DOHH2 (cell line): ENCODE measurements around the gene RCOR1.
"Not testable (repeated sequence)": the region's sequence is repeated elsewhere in the genome, so short reads cannot be mapped to it uniquely, and the experiment has no call there.

Experiments used
- H3F3A ChIP-seq: fragments of 200-600 bp; sonication (generic), shearing (Covaris generic); 2 replicates; pipeline ENCODE4 v1.6.0; 2016; ENCODE audit warnings: antibody characterized with exemption, mild to moderate bottlenecking; ENCODE audit not compliant: control insufficient read depth, insufficient read depth
- H3K27ac ChIP-seq: fragments of 200-600 bp; sonication (generic); 2 replicates; pipeline ENCODE4 v1.5.1; 2014; ENCODE audit warnings: low read depth, mild to moderate bottlenecking, low read length, moderate library complexity
- H3K27me3 ChIP-seq: fragments of 200-600 bp; sonication (generic); 2 replicates; pipeline ENCODE4 v1.6.1; 2014; ENCODE audit warnings: mild to moderate bottlenecking, low read length, mixed read lengths; ENCODE audit not compliant: control insufficient read depth
- H3K36me3 ChIP-seq: fragments of 200-600 bp; sonication (generic); 2 replicates; pipeline ENCODE4 v1.6.1; 2014; ENCODE audit warnings: mild to moderate bottlenecking, low read length, moderate library complexity, mixed read lengths; ENCODE audit not compliant: control insufficient read depth
- H3K4me1 ChIP-seq: fragments of 200-600 bp; sonication (generic); 2 replicates; pipeline ENCODE4 v1.6.1; 2014; ENCODE audit warnings: mild to moderate bottlenecking, low read length, mixed read lengths; ENCODE audit not compliant: control insufficient read depth
- H3K4me2 ChIP-seq: fragments of 200-600 bp; sonication (generic); 2 replicates; pipeline ENCODE4 v1.6.0; 2014; ENCODE audit warnings: mild to moderate bottlenecking, low read length, moderate library complexity
- H3K4me3 ChIP-seq: fragments of 200-600 bp; sonication (generic); 2 replicates; pipeline ENCODE4 v1.5.1; 2014; ENCODE audit warnings: mild to moderate bottlenecking, low read length, mixed read lengths
- H3K79me2 ChIP-seq: fragments of 200-600 bp; sonication (generic); 2 replicates; pipeline ENCODE4 v1.6.1; 2014; ENCODE audit warnings: mild to moderate bottlenecking, low read length, mixed read lengths; ENCODE audit not compliant: control insufficient read depth
- H3K9me2 ChIP-seq: fragments of 200-600 bp; sonication (generic); replicated peaks from 2 replicates; pipeline ENCODE4 v1.6.1; 2014; ENCODE audit warnings: mild to moderate bottlenecking, low read length, mixed read lengths; ENCODE audit not compliant: control insufficient read depth
- H3K9me3 ChIP-seq: fragments of 200-600 bp; sonication (generic); 2 replicates; pipeline ENCODE4 v1.6.1; 2014; ENCODE audit warnings: antibody characterized with exemption, low read length, mixed read lengths; ENCODE audit not compliant: control insufficient read depth, insufficient read depth
- H4K20me1 ChIP-seq: fragments of 200-600 bp; sonication (generic); 2 replicates; pipeline ENCODE4 v1.6.0; 2014; ENCODE audit warnings: low read depth, mild to moderate bottlenecking, antibody characterized with exemption, low read length, moderate library complexity; ENCODE audit not compliant: control insufficient read depth, insufficient read depth
- CTCF ChIP-seq: fragments of 200-600 bp; sonication (generic); IDR thresholded peaks from one replicate; pipeline ENCODE4 v1.5.1; 2014; ENCODE audit warnings: antibody characterized with exemption, mild to moderate bottlenecking, low read depth, low read length; ENCODE audit not compliant: poor library complexity, severe bottlenecking
- EZH2phosphoT487 ChIP-seq: fragments of 200-600 bp; sonication (generic); IDR thresholded peaks from 2 replicates; pipeline ENCODE4 v1.6.1; 2017; ENCODE audit warnings: borderline replicate concordance, mild to moderate bottlenecking, antibody characterized with exemption, low read length, moderate library complexity, mixed read lengths

The RCOR1 gene

GRCh38 chr14:102760496-102761193 is 168.2 kb downstream of the RCOR1 start:
- TF ChIP-seq EZH2phosphoT487 (no peak), CTCF (no peak)
- Histone ChIP-seq H3K36me3 (no peaks in the 10 kb centered on the region), H3K27ac (no peak overlapping the region), H3K4me2 (no peak overlapping the region), H3K4me1 (peaks cover 13% of the 10 kb centered on the region), H3K79me2 (no peaks in the 10 kb centered on the region), H3K9me3 (no peaks in the 10 kb centered on the region), H3K4me3 (no peak overlapping the region), H4K20me1 (no peaks in the 10 kb centered on the region), H3F3A (no peaks in the 10 kb centered on the region), H3K27me3 (peaks cover 8% of the 10 kb centered on the region), H3K9me2 (no peaks in the 10 kb centered on the region)

GRCh38 chr14:102761206-102761605 is 168.8 kb downstream of the RCOR1 start:
- no peaks in the 10 kb centered on the region for H3F3A ChIP-seq
- H3K9me3 ChIP-seq: no peaks in the 10 kb centered on the region
- H3K9me2 ChIP-seq: no peaks in the 10 kb centered on the region
- H3K27me3 ChIP-seq: peaks cover 8% of the 10 kb centered on the region
- no peak for TF ChIP-seq CTCF
- no peak for TF ChIP-seq EZH2phosphoT487
- peaks cover 13% of the 10 kb centered on the region for H3K4me1 ChIP-seq
- no peak overlapping the region for H3K4me3 ChIP-seq
- H4K20me1 ChIP-seq: no peaks in the 10 kb centered on the region
- H3K79me2 ChIP-seq: no peaks in the 10 kb centered on the region
- no peak overlapping the region for H3K27ac ChIP-seq
- H3K4me2 ChIP-seq: no peak overlapping the region
- no peaks in the 10 kb centered on the region for H3K36me3 ChIP-seq

GRCh38 chr14:102764220-102764671 is 171.8 kb downstream of the RCOR1 start:
- no peaks in the 10 kb centered on the region for H3K79me2 ChIP-seq
- no peaks in the 10 kb centered on the region for H3K36me3 ChIP-seq
- no peak overlapping the region for H3K27ac ChIP-seq
- H3K9me2 ChIP-seq: no peaks in the 10 kb centered on the region
- no peaks in the 10 kb centered on the region for H3F3A ChIP-seq
- no peaks in the 10 kb centered on the region for H3K9me3 ChIP-seq
- H3K4me1 ChIP-seq: peaks cover 28% of the 10 kb centered on the region
- no peaks in the 10 kb centered on the region for H4K20me1 ChIP-seq
- no peak for TF ChIP-seq CTCF
- no peak for TF ChIP-seq EZH2phosphoT487
- peaks cover 16% of the 10 kb centered on the region for H3K27me3 ChIP-seq
- peak overlapping the region; percentile 5; the same call in 1 of the 2 replicates for H3K4me3 ChIP-seq
- H3K4me2 ChIP-seq: peak overlapping the region; percentile 31

- not testable (repeated sequence) for H4K20me1 ChIP-seq, H3K4me3 ChIP-seq, H3K79me2 ChIP-seq, H3K9me3 ChIP-seq, H3K4me2 ChIP-seq, H3K9me2 ChIP-seq, H3F3A ChIP-seq, H3K27ac ChIP-seq, H3K36me3 ChIP-seq
- Histone ChIP-seq H3K27me3 (peaks cover 16% of the 10 kb centered on the region), H3K4me1 (peaks cover 28% of the 10 kb centered on the region)
These were observed 173.3 kb downstream of the RCOR1 start for GRCh38 chr14:102765770-102766169.
